Suprapubic skin (tissue), 4 donors: ENCODE data around the gene PXK.

Experiments used
- EP300 ChIP-seq: sonication (generic); formaldehyde crosslinking; IDR thresholded peaks from one replicate; pipeline ENCODE4 v1.6.1; 2017; ENCODE audit warnings: antibody characterized with exemption
- POLR2AphosphoS5 ChIP-seq, 3 donors: sonication (generic); formaldehyde crosslinking; IDR thresholded peaks; one replicate each; pipeline ENCODE4 v1.6.1; 2017; ENCODE audit warnings: antibody characterized with exemption in 3 of 3
- TF ChIP-seq, protein P1 (sequence below), 2 donors: fragments of 200-600 bp in 1 of 2; fragments of 450-650 bp in 1 of 2; sonication (generic) in 1 of 2; IDR thresholded peaks; one replicate each; pipeline ENCODE4 v1.5.1; 2016 to 2019; ENCODE audit warnings: antibody characterized with exemption in 2 of 2, mild to moderate bottlenecking in 1 of 2, moderate library complexity in 1 of 2

DNA sequence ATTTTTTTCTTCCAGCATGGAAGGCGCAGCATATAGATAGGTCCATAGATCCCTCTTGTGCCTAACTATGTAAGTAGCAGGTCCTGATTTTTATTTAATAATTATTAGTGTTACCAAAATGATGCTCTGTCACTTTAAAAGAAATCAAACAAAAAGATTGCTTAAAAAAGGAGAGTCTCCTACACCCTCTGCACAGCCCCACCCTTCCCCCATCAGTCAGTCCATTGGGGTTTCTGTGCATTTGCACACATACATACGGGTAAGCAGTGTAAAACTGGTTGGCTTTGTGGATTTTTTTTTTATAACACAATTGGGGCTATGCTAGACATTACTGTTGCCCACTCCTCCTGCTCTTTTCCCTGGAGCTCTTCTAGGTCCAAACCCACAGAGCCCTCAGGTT, 33.6 kb upstream of the PXK start:
- TF ChIP-seq, protein P1, sequence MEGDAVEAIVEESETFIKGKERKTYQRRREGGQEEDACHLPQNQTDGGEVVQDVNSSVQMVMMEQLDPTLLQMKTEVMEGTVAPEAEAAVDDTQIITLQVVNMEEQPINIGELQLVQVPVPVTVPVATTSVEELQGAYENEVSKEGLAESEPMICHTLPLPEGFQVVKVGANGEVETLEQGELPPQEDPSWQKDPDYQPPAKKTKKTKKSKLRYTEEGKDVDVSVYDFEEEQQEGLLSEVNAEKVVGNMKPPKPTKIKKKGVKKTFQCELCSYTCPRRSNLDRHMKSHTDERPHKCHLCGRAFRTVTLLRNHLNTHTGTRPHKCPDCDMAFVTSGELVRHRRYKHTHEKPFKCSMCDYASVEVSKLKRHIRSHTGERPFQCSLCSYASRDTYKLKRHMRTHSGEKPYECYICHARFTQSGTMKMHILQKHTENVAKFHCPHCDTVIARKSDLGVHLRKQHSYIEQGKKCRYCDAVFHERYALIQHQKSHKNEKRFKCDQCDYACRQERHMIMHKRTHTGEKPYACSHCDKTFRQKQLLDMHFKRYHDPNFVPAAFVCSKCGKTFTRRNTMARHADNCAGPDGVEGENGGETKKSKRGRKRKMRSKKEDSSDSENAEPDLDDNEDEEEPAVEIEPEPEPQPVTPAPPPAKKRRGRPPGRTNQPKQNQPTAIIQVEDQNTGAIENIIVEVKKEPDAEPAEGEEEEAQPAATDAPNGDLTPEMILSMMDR (IDR thresholded peaks at IDR 0.05) = no peak
- TF ChIP-seq POLR2AphosphoS5 (IDR thresholded peaks at IDR 0.05) (no peak), EP300 (no peak)
